Left ventricle myocardium inferior (tissue), 1 donor: ENCODE data around the gene PTPN11. TPM values are rescaled to one million over a fixed set of nuclear protein-coding genes. Genes with fewer than 3 reads are reported as not detected.

ENCODE experiments used
- DNase-seq: peaks from one replicate; pipeline ENCODE4 v3.0.0-alpha.2; 2020
- H3K27ac ChIP-seq: fragments of 200-600 bp; replicated peaks from 2 replicates; pipeline ENCODE4 v1.8.0; 2021
- H3K27me3 ChIP-seq: fragments of 200-600 bp; 2 replicates; pipeline ENCODE4 v1.8.0; 2021; ENCODE audit warnings: low read depth
- H3K36me3 ChIP-seq: fragments of 200-600 bp; 2 replicates; pipeline ENCODE4 v1.8.0; 2021
- H3K4me1 ChIP-seq: fragments of 200-600 bp; 2 replicates; pipeline ENCODE4 v1.8.0; 2021
- H3K4me3 ChIP-seq: fragments of 200-600 bp; 2 replicates; pipeline ENCODE4 v1.8.0; 2021; ENCODE audit warnings: mild to moderate bottlenecking, moderate library complexity
- H3K9me3 ChIP-seq: fragments of 200-600 bp; replicated peaks from 2 replicates; pipeline ENCODE4 v1.8.0; 2021
- CTCF ChIP-seq: fragments of 200-600 bp; IDR thresholded peaks from 2 replicates; pipeline ENCODE4 v1.8.0; 2021; ENCODE audit warnings: antibody characterized with exemption, mild to moderate bottlenecking, borderline replicate concordance
- intact Hi-C: fragments of 100-400 bp; cut with micrococcal nuclease; formaldehyde crosslinking; loops from one replicate; pipeline ENCODE4 v1.11.0; 2022
- long read RNA-seq: library from polyadenylated mRNA; unstranded; transcript quantifications from one replicate; pipeline ENCODE4 v2.0.0, GENCODE V29; 2021
- total RNA-seq: library from RNA; stranded (reverse); fragmentation: NEBNext Ultra II Directional; extraction: Animal tissue kit (Norgen Biotek cat#: 25700); gene quantifications from one replicate; pipeline ENCODE4 v1.2.1, GENCODE V29; 2021
- donor health status: DM: no; HTN: yes; CAD: no; lungs with severe emphysema.

The PTPN11 gene
- 139 TPM for total RNA-seq
- long read RNA-seq, full-length matches to known transcripts: 170 of 241 reads
- long read RNA-seq, partial matches to known transcripts: 11 of 241 reads
- long read RNA-seq, other reads (novel, unspliced or antisense): 60 of 241 reads

DNA sequence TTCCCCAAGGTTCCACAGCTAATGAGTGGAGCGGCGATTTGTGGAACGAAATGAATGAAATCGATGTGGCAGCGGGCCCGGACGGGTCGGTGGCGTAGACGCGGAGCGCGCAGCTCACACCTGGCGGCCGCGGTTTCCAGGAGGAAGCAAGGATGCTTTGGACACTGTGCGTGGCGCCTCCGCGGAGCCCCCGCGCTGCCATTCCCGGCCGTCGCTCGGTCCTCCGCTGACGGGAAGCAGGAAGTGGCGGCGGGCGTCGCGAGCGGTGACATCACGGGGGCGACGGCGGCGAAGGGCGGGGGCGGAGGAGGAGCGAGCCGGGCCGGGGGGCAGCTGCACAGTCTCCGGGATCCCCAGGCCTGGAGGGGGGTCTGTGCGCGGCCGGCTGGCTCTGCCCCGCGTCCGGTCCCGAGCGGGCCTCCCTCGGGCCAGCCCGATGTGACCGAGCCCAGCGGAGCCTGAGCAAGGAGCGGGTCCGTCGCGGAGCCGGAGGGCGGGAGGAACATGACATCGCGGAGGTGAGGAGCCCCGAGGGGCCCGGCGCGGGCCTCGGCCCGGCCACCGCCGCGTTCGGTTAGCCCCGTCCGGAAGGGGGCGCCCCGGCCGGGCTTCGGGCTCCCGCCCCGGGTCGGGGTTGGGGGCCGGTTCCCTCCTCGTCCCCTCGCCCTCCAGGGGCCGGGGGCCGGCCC lies at the start of gene PTPN11:
Gene PTPN11, plus strand, starts transcription at position 340 of the 689 bp plus-strand sequence. Its CDS starts 165 bp downstream, at position 505.
- peak within 1 kb of the TSS; percentile 90 for H3K4me3 ChIP-seq
- H3K9me3 ChIP-seq: no peaks in the 10 kb centered on the region
- no peaks in the 10 kb centered on the region for H3K36me3 ChIP-seq
- TF ChIP-seq CTCF: peak; percentile 50
- peak within 1 kb of the TSS; percentile 97 for H3K27ac ChIP-seq
- intact Hi-C loops: no loop called here
- peak; percentile 88 for DNase-seq
- peaks cover 61% of the 10 kb centered on the region for H3K4me1 ChIP-seq
- H3K27me3 ChIP-seq: no peaks in the 10 kb centered on the region

DNA sequence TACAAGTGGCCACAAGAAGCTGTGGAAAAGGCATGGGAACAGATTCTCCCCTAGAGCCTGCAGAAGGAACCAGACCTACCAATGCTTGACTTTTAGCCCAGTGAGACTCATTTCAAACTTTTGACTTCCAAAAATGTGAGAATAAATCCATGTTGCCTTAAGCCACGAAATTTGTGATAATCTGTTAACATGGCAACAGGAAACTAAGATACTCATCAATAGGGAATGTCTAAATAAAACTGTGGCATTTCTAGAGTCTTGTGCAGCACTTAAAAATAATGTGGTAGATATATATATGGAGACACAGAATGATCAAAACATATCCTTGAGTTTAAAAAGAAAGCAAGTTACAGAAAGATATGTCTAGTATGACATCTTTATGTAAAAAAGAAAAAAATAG lies 48.5 kb upstream of the PTPN11 start:
- H3K27me3 ChIP-seq: no peaks in the 10 kb centered on the region
- H3K36me3 ChIP-seq: no peaks in the 10 kb centered on the region
- no peak for DNase-seq
- intact Hi-C loops: no loop called here
- H3K4me3 ChIP-seq: no peak overlapping the region
- no peak for TF ChIP-seq CTCF
- H3K27ac ChIP-seq: no peak overlapping the region
- H3K4me1 ChIP-seq: peaks cover 37% of the 10 kb centered on the region
- peaks cover 5% of the 10 kb centered on the region for H3K9me3 ChIP-seq

DNA sequence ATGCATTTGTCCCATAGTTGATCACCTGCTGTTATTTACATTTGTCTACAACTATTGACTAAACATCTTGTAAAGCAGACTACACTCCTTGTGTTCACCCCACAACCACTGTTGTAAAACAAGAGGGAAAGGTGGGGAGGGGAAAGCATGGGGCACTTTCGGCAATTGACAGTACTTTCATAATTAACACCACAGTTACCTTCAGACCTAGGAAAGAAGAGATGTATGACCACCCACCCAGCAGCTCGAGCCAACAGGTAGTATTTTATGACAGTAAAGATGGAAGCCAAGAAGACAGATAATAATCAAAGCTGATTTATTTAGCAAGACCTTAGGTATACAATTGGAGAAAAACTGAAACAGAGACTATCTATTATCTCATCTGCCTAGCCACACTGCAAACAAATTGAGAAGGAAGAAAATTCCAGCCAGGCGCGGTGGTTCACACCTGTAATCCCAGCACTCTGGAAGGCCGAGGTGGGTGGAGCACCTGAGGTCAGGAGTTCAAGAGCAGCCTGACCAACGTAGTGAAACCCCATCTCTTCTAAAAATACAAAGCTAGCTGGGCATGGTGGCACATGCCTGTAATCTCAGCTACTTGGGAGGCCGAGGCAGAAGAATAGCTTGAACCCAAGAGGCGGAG lies 47.8 kb upstream of the PTPN11 start:
- Histone ChIP-seq H3K4me1 (peaks cover 37% of the 10 kb centered on the region), H3K27me3 (no peaks in the 10 kb centered on the region), H3K36me3 (no peaks in the 10 kb centered on the region), H3K9me3 (peaks cover 7% of the 10 kb centered on the region), H3K27ac (no peak overlapping the region), H3K4me3 (no peak overlapping the region)
- intact Hi-C loops: no loop called here
- TF ChIP-seq CTCF: no peak
- no peak for DNase-seq

DNA sequence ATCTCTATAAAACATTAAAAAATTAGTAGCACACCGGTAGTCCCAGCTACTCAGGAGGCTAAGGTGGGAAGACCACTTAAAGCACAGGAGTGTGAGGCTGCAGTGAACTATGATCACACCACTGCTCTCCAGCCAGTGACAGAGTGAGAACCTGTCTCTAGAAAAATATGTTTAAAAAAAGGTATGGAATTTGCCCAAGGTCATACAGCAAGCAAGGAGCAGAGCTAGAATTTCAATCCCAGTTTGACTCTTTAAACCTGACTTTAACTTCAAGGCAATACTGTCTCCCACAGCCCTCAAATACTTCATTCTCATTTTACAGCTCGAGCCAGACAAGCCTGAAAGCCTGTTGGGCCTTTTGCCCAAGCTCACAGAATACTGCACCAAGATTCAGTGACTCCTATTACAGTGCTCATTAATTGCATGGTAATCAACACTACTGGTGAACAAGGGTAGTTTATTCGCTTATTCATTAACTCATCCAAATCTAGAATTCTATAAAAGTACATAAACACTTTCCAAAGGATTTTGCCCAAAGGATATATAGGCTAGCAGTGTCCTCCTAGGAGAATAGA lies 44.5 kb upstream of the PTPN11 start:
- no peak overlapping the region for H3K27ac ChIP-seq
- DNase-seq: no peak
- no peak for TF ChIP-seq CTCF

DNA sequence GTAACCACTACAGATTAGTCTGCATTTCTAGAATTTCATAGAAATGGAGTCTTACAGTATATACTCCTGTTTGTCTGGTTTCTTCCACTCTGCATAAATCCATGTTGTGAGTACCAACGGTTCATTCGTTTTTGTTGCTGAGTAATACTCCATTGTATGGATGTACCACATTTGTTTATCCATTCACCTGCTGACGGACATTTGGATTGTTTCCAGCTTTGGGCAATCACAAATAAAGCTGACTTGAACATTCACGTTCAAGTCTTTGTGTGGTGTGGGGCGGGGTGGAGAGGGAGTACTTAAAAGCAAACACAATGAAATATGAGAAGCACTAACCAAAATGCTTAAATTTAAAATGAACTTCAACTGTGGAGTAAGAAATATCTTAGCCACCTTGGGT lies 43.6 kb upstream of the PTPN11 start:
- no peak for TF ChIP-seq CTCF
- intact Hi-C loops: no loop called here
- no peak for DNase-seq
- Histone ChIP-seq H3K36me3 (no peaks in the 10 kb centered on the region), H3K4me1 (peaks cover 35% of the 10 kb centered on the region), H3K9me3 (peaks cover 7% of the 10 kb centered on the region), H3K27ac (no peak overlapping the region), H3K27me3 (no peaks in the 10 kb centered on the region), H3K4me3 (no peak overlapping the region)

More for the DNA sequence above, 44.5 kb upstream of the PTPN11 start:
- intact Hi-C loops: no loop called here
- Histone ChIP-seq H3K9me3 (peaks cover 7% of the 10 kb centered on the region), H3K4me3 (no peak overlapping the region), H3K27me3 (no peaks in the 10 kb centered on the region), H3K4me1 (peaks cover 31% of the 10 kb centered on the region), H3K36me3 (no peaks in the 10 kb centered on the region)
